Measurements from ENCODE around the gene EPC2.

GRCh38 chr2:148739454-148740105, 95.0 kb downstream of the EPC2 start:
- TF ChIP-seq CTCF (IDR thresholded peaks at IDR 0.05) (no peak), POLR2A (IDR thresholded peaks at IDR 0.05) (no peak)
